DMS 273 treated with DMSO at 0.1 percent for 48 hours (cell line): ENCODE results near the gene SORCS2.

Experiments used
- DNase-seq: peaks from one replicate; lab custom pipeline; 2025; lab: John Stamatoyannopoulos, UW

SORCS2 gene

DNA sequence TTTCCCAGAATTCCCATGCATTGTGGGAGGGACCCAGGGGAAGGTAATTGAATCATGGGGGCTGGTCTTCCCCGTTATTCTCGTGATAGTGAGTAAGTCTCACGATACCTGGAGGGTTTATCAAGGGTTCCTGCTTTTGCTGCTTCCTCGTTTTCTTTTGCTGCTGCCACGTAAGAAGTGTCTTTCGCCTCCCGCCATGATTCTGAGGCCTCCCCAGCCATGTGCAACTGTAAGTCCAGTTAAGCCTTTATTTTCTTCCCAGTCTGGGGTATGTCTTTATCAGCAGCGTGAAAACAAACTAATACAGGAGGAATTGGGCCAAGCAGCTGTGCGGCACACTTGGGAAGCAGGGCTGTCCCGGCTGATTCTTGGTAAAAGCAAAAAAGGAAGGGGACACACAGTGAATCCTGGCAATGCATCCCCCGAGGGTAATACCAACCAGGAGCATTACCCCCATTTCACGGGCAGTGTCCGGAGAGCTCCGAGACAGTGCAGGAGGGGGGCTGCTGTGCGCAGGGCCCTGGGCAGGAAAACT, 561.7 kb downstream of the SORCS2 start:
- no peak for DNase-seq

GRCh38 chr4:7754565-7755262, 562.4 kb downstream of the SORCS2 start:
- DNase-seq = no peak

GRCh38 chr4:7755561-7755960, 563.2 kb downstream of the SORCS2 start:
- DNase-seq = no peak

DNA sequence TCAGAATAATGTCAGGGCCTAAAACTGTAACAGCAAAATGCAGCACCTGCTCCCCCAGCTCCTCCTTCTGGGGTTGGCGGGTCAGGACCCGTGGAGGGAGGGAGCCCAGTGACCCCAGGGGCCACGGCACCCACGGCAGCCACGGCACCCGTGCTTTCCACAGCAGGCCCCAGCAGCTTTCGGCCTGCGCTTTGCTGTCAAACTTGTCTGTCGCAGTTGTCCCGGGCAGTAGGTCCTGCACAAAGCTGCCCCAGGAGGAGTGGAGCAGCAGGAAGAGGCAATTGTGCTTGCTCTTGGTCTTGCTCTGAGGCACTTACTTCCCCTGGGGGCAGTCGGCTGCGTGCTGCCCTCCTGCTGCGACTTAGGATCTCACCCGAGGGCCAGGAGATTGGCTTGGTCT, 563.7 kb downstream of the SORCS2 start:
- DNase-seq = no peak

GRCh38 chr4:7756561-7757355, 564.4 kb downstream of the SORCS2 start:
- no peak for DNase-seq

GRCh38 chr4:7757501-7758471, 565.4 kb downstream of the SORCS2 start:
- no peak for DNase-seq

DNA sequence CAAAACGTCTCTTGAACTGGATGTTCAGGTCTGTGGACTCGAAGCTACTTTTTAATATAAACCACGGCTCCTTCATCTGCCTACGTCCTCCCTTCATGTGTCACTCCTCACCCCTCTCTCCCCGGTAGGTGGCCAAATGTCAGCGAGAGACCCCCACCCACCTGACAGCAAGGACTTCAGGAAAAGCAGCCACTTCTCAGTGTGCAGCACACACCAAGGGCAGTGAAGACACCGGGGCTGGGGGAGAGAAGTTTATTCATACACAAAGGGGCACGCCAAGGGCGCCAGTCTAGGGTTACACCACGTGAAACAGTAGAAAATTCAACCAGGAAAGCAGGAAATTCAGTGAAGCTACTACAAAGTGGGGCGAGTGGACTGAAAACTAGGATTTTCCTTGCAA, 566.1 kb downstream of the SORCS2 start:
- no peak for DNase-seq

GRCh38 chr4:7759216-7759615, 566.9 kb downstream of the SORCS2 start:
- no peak for DNase-seq

- no peak for DNase-seq
Measured at GRCh38 chr4:7759635-7760034, 567.3 kb downstream of the SORCS2 start.

GRCh38 chr4:7760228-7760627, 567.9 kb downstream of the SORCS2 start:
- no peak for DNase-seq

DNA sequence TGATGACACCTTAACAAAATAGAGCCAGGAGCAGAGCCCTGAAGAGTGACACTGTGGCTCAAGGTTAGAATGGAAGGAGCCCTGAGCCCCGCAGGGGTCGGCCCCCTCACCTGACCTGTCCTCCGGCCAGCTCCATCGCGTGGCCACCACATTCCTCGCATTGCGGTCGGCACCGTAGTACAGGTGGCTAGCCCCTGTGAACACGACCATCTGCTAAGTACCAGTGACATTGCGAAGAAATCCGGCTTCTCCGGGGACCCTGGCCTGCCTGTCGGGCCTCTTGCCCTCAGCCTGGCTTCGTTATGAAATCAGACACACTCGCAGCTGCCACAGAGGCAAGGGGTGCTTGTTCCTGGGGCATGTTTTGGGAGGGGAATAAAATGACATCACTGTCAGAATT, 568.4 kb downstream of the SORCS2 start:
- no peak for DNase-seq

- no peak for DNase-seq
Measured at GRCh38 chr4:7761312-7761711, 569.0 kb downstream of the SORCS2 start.

DNA sequence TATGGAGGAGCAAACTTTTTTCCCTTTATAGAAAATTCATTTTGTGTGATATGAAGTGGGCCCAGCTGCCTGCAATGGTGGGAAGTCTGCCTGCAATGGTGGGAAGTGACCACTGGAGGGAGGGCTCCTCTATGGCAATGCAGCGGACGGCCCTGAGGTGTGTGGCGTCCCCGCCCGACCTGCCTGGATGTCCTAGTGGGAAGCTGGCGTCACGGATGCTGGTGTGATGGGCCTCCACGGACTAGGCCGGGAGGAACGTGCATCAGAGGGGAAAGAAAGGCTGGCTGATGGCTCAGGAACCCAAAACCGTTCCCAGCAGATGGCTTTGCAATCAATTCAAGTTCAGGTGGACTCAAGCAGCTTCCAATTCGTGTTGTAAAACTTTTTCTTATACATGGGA, 569.4 kb downstream of the SORCS2 start:
- DNase-seq = no peak

- DNase-seq = no peak
Measured at GRCh38 chr4:7762376-7763030, 570.2 kb downstream of the SORCS2 start.

DNA sequence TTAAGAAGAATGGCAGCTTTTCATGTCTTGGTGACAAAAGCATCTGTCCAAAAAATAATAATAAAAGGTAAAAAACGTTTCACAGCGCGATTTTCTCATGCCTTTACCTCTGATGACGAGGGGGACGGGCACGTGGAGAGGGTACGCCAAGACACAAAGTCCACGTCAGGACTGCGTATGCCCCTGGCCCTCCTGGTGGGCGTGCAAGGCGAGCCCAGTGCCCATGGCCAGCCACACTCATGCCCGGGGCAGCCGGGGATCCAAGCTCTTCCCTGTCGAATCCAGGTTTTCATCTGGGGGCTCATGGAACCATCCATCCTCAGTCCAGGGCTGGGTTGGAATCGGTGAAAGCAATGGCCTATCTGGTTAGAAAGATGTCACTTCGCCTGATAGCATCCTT, 570.8 kb downstream of the SORCS2 start:
- no peak for DNase-seq

- DNase-seq = no peak
Measured at GRCh38 chr4:7763788-7764187, 571.5 kb downstream of the SORCS2 start.

- DNase-seq = no peak
Measured at GRCh38 chr4:7764466-7764865, 572.1 kb downstream of the SORCS2 start.

DNA sequence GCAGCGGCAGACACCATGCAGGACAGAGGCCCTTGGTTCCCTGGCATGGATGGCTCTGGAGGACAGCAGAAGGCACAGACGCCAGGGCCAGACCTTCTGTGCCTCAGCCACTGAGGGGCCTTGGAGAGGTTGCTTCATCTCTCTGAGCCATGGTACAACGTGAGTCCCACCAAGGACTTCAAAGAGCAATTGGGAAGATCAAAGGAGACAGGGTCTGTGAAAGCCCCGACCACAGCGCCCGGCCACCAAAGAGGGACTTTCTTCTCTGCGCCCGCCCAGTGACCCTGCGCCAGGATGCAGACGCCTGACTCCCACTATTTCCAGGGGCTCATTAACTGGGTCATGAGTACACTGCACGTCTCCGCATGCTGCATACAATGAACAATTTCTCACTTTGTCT, 573.3 kb downstream of the SORCS2 start:
- no peak for DNase-seq

GRCh38 chr4:7766086-7766485, 573.7 kb downstream of the SORCS2 start:
- no peak for DNase-seq

DNA sequence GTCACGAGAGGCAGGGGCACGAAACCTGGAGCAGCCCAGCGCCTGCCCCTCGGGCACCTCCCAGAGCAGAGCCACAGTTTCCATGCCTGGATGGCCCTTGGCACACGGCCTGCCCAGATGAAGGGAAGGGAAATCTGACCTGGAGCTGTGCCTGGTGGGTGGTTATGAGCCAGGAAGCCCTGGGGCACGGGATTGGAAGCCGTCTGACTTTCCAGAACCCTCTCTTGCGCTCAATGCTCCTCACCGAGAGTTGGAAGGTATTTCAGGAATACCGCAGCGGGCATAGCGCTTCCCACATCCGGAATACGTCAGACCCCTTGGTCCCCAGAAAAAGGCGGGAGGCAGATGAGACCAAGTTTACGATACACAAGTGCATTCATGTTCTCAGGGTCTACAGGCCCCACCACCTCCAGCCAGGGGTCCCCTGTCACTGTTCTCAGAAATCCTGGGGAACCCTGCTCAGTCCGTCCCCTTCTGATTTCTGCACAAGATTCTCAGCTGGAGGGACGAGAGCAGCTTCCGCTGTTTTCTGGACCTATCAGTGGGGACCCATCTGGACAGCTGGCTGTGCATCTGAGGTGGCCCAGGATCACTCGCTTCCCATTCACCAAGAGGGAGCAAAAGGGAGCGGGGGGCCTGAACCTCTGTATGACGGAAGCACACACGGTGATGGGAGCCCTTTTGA, 574.5 kb downstream of the SORCS2 start:
- no peak for DNase-seq

DNA sequence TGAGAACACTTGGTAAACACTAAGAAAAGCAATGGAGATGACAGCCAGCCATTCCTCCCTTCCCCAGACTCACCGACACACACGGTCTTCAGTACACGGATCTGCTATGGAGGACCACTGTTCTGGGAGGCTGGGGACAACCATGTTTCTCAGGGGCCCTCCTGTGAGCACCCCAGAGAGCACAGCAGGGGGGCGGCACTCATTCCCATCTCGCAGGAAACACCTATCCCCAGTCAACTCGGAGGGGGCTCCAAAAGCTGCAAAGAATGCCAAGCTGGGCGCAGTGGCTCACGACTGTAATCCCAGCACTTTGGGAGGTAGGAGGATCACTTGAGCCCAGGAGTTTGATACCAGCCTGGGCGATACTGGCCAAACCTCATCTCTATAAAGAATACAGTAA, 575.2 kb downstream of the SORCS2 start:
- no peak for DNase-seq
